Calu3 (cell line): ENCODE results near the gene MYBBP1A. TPM values are rescaled to one million over a fixed set of nuclear protein-coding genes. Genes with fewer than 3 reads are reported as not detected.

Experiments used
- BruUV-seq: library from RNA; stranded (reverse); fragments of 400-500 nt; replicated peaks from 2 replicates; lab custom pipeline; 2021; lab: Mats Ljungman, UMichigan
- CTCF ChIA-PET: fragments of 300-600 bp; sonication (Branson Sonifier 250); formaldehyde crosslinking; loops from one replicate; lab custom pipeline; 2022; ENCODE audit warnings: antibody characterized with exemption; lab: Charles Lee
- DNase-seq: peaks from one replicate; pipeline ENCODE4 v3.0.0; 2022
- H3K27ac Mint-ChIP-seq: one replicate; pipeline ENCODE4 v1.8.0; 2022; ENCODE audit warnings: mixed read lengths; ENCODE audit not compliant: unreplicated experiment
- H3K27me3 Mint-ChIP-seq: one replicate; pipeline ENCODE4 v1.8.0; 2022; ENCODE audit warnings: mixed read lengths; ENCODE audit not compliant: unreplicated experiment
- H3K36me3 Mint-ChIP-seq: one replicate; pipeline ENCODE4 v1.8.0; 2022; ENCODE audit warnings: mild to moderate bottlenecking, moderate library complexity, mixed read lengths; ENCODE audit not compliant: insufficient read depth, unreplicated experiment
- H3K4me1 Mint-ChIP-seq: one replicate; pipeline ENCODE4 v1.8.0; 2022; ENCODE audit warnings: mild to moderate bottlenecking, low read depth, mixed read lengths; ENCODE audit not compliant: unreplicated experiment
- H3K4me3 Mint-ChIP-seq: one replicate; pipeline ENCODE4 v1.8.0; 2022; ENCODE audit warnings: mild to moderate bottlenecking, low read depth, moderate library complexity, mixed read lengths; ENCODE audit not compliant: unreplicated experiment
- H3K9me3 Mint-ChIP-seq: one replicate; pipeline ENCODE4 v1.8.0; 2022; ENCODE audit warnings: low read depth, mixed read lengths; ENCODE audit not compliant: unreplicated experiment
- CTCF ChIP-seq: fragments of 200-600 bp; IDR thresholded peaks from one replicate; pipeline ENCODE4 v1.8.0; 2022; ENCODE audit warnings: antibody characterized with exemption; ENCODE audit not compliant: unreplicated experiment
- intact Hi-C: fragments of 100-400 bp; cut with micrococcal nuclease; formaldehyde crosslinking; loops from one replicate; pipeline ENCODE4 v1.10.0; 2022; ENCODE audit not compliant: unreplicated experiment
- total RNA-seq: library from RNA; stranded (reverse); gene quantifications from 2 replicates; pipeline ENCODE4 v1.2.3, GENCODE V29; 2022

Gene MYBBP1A
- total RNA-seq, 1 experiment from 2014 or later: 64.2 TPM

DNA sequence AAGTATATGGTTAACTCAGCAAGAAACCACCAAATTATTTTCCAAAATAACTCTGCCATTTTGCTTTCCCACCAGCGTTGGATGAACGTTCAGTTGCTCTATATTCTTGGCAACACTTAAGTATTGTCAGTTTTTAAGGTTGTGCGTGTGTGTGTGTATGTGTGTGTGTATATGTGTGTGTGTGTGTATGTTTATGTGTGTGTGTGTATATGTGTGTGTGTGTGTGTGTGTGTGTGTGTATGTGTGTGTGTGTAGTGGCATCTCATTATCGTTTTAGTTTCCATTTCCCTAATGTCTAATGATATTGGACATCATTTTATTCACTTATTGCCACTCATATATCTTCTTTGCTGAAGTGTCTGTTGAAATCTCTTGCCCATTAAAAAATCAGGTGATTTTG is 17.9 kb upstream of the MYBBP1A start:
- BruUV-seq: no TSS peak
- DNase-seq: no peak
- intact Hi-C loops: no loop called here
- Mint-ChIP-seq H3K27ac (no peak overlapping the region), H3K27me3 (peaks cover 30% of the 10 kb centered on the region), H3K9me3 (no peaks in the 10 kb centered on the region), H3K4me1 (no peaks in the 10 kb centered on the region), H3K4me3 (no peak overlapping the region), H3K36me3 (no peaks in the 10 kb centered on the region)
- no peak for TF ChIP-seq CTCF
- CTCF ChIA-PET: interaction anchor here (0.7 kb wide), 1 partner anchor 89 kb away, joined by 6 read pairs; no protein-coding TSS in a partner anchor

- DNase-seq: no peak
- no peaks in the 10 kb centered on the region for H3K9me3 Mint-ChIP-seq
- CTCF ChIA-PET: no interaction called here
- no peaks in the 10 kb centered on the region for H3K4me1 Mint-ChIP-seq
- no peak overlapping the region for H3K4me3 Mint-ChIP-seq
- no peaks in the 10 kb centered on the region for H3K36me3 Mint-ChIP-seq
- no peak for TF ChIP-seq CTCF
- H3K27me3 Mint-ChIP-seq: peaks cover 30% of the 10 kb centered on the region
- intact Hi-C loops: no loop called here
- no peak overlapping the region for H3K27ac Mint-ChIP-seq
- no TSS peak for BruUV-seq
Observed at GRCh38 chr17:4572131-4572530, 16.9 kb upstream of the MYBBP1A start.

DNA sequence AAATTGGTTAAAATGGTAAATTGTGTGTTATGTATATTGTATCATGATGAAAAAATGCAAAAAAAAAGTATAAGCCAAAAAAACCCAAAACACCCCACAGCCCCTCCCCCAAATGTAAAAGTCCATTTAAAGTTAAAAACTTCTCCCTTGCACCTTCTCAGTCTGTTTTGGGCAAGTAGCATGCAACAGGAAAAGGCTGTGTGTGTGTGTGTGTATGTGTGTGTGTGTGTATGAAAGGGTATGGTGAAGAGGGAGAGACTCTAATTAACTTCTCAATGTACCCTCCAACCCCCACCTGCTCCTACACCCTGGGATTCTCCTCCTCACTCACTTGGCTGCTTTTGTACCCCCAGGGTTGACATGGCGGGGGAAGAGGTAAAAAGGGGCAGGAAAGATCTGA is 14.4 kb upstream of the MYBBP1A start:
- H3K27me3 Mint-ChIP-seq: peaks cover 17% of the 10 kb centered on the region
- H3K9me3 Mint-ChIP-seq: no peaks in the 10 kb centered on the region
- H3K4me1 Mint-ChIP-seq: no peaks in the 10 kb centered on the region
- no TSS peak for BruUV-seq
- CTCF ChIA-PET: no interaction called here
- no peak overlapping the region for H3K4me3 Mint-ChIP-seq
- no peak overlapping the region for H3K27ac Mint-ChIP-seq
- intact Hi-C loops: loop anchor here (5.0 kb wide), 1 partner anchor 133 kb away; the partner anchor contains the start of gene PELP1
- TF ChIP-seq CTCF: no peak
- DNase-seq: no peak
- H3K36me3 Mint-ChIP-seq: no peaks in the 10 kb centered on the region

DNA sequence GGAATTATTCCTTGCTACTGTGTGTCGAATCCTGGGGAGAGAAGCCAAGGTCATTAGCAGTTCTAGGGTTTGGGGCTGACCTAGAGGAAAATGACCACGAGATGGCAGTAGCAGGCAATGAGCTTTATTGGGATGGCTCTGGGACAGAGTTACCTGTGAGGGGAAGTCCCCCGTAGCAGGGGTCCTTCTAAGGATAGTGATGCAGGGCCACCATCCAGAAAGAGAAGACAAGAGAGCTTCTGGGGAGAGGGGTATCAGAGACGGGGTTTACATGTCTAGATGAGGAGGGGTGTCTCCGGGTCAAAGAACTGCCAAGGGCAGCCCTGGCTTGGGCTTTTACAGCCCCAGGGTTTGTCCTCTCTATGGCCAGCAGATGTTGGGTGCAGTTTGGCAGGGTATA is 11.6 kb upstream of the MYBBP1A start:
- peak; percentile 59 for DNase-seq
- intact Hi-C loops: loop anchor here (5.0 kb wide), 1 partner anchor 136 kb away; the partner anchor contains the start of gene PELP1
- H3K4me1 Mint-ChIP-seq: peaks cover 12% of the 10 kb centered on the region
- BruUV-seq: no TSS peak
- H3K27me3 Mint-ChIP-seq: peaks cover 17% of the 10 kb centered on the region
- no peak overlapping the region for H3K4me3 Mint-ChIP-seq
- CTCF ChIA-PET: interaction anchor here (0.8 to 2.2 kb wide), 9 partner anchors 10 to 223 kb away, joined by 3 to 19 read pairs (median 4); no protein-coding TSS in a partner anchor
- H3K36me3 Mint-ChIP-seq: no peaks in the 10 kb centered on the region
- H3K27ac Mint-ChIP-seq: no peak overlapping the region
- peak; percentile 65 for TF ChIP-seq CTCF
- no peaks in the 10 kb centered on the region for H3K9me3 Mint-ChIP-seq
